Suppressor macrophage treated with lipopolysaccharide for 4 hours (primary cell): ENCODE data around the gene NDUFS3.

Experiments used
- DNase-seq: peaks from one replicate; pipeline ENCODE4 v3.0.0-alpha.2; 2020

NDUFS3 gene

GRCh38 chr11:47592251-47592650 lies 13.4 kb downstream of the NDUFS3 start:
- DNase-seq = no peak

DNA sequence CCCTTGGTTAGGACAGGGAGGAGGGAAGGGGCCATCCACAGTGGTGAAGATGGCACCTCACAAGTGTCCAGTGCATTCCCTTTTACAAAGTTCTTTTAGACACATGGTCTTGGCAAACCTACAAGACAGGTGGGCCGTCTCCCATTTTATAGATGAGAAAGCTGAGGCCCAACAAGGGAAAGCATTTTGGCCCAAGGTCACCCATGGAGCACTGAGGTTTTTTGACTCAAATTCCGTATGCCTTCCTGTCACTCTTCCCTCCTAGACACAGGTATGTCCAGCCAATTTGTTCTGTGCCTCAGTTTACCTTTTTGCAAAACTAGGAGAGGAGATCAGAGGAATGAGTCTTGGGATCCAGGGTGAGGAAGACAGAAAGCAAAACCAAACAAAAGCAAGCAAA lies 14.1 kb downstream of the NDUFS3 start:
- no peak for DNase-seq

- DNase-seq = no peak
Measured at GRCh38 chr11:47593492-47593933, 14.6 kb downstream of the NDUFS3 start.

DNA sequence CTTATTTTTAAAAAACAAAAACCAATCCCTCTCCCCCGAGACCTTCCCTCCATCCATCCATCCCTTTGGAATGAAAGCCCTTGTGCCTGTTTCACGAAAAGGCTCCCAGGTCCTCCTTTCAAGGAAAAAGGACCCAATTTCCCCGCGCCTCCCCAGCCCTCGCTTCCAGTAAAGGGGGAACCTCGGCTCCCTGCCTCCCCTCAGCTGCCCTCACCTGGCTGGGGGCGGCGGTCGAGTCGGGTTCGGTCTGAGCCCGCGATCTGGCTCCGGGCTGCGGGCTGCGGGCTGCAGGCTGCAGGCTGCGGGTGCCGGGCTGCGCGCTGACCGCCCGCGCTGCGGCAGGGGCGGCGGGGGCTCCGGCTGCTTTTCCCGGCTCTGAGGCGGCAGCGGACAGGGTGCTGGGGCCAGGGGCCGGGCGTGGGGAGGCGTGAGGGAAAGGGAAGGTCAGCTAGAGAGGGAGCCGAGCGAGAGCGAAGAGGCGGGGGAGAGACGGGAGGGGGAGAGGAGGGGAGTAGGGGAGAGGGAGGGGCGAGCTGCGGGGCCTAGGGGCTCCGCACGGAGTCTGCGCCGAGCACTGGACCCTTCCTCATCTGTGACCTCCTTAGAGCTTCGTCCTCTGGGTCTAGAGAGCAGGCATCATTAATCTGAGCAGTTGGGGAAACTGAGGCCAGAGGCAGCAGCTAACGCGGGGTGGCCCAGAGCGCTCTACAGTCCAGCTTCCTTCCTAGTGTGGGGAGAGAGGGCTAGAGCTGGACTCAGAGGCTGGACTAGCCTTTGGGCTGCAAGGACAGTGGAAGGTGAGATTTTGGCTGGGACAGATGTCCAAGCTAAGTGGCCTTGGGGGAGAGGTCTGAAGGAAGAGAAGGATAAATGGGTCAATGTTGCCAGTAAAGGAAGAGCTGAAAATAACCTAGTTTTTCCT lies 15.3 kb downstream of the NDUFS3 start, which contains the start of gene C1QTNF4:
Gene C1QTNF4 (minus strand): TSS at position 478 of the 922 bp plus-strand sequence. CDS start 3,601 bp downstream, outside the sequence.
- DNase-seq = no peak

- DNase-seq = no peak
Measured at GRCh38 chr11:47595029-47595428, 16.2 kb downstream of the NDUFS3 start.

DNA sequence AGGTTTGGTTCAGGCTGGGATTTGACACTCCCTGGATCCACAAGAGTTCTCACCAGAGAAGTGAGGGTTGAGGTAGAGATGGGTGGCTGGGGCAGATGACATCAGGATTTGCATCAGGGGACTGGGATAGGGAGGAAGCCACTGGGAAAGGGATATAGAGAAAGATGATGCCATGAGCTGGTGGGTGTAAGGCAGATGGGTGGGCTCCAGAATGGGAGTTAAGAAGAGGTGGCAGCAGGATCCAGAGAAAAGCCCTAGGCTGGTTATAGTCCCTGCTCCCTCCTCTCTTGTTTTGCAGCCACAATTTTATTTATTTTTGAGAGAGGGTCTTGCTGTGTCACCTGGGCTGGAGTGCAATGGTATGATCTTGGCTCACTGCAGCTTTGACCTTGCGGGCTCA lies 17.1 kb downstream of the NDUFS3 start:
- no peak for DNase-seq

- no peak for DNase-seq
Measured at GRCh38 chr11:47599902-47600301, 21.0 kb downstream of the NDUFS3 start.

GRCh38 chr11:47603295-47603694 lies 24.4 kb downstream of the NDUFS3 start:
- DNase-seq = no peak

- DNase-seq = no peak
Measured at GRCh38 chr11:47605921-47606320, 27.0 kb downstream of the NDUFS3 start.

- no peak for DNase-seq
Measured at GRCh38 chr11:47606731-47607130, 27.9 kb downstream of the NDUFS3 start.

DNA sequence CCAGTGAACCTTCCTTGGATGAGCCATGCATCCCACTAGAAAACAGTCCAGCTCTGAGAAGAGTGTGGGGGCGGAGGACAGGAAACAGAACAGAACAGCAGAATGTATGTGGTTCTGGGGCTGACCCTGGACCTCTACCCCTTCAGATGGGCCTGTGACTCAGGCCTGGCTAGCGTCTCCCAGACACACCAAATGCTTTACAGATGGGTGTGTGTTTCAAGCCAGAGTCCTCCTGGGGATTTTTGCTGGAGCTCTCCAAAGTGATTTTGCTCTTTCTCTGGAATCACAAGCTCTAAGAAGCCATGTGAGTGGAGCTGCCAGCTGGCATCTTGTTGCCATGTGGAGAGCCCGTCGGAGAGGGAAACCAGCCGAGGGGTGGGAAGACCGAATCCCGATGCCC lies 28.5 kb downstream of the NDUFS3 start:
- no peak for DNase-seq

DNA sequence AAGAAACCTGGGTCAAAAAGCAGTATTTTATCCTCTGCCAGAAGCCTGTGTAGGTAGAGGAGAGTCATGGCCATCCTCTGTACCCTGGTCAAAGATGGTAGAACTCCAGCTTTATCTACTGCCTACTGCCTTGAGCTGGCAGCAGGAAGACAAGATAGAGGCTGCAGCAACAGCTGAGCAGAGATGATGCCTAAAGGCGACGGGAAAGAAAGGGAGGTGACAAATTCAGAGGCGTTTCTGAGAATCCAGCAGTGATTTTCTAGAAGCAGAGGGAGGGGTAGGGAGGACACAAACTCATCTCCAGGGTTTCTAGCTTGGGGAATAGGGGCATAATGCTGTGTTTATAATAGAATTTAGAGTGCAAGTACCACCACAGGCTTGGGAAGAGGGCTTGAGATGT lies 30.8 kb downstream of the NDUFS3 start:
- DNase-seq = no peak

DNA sequence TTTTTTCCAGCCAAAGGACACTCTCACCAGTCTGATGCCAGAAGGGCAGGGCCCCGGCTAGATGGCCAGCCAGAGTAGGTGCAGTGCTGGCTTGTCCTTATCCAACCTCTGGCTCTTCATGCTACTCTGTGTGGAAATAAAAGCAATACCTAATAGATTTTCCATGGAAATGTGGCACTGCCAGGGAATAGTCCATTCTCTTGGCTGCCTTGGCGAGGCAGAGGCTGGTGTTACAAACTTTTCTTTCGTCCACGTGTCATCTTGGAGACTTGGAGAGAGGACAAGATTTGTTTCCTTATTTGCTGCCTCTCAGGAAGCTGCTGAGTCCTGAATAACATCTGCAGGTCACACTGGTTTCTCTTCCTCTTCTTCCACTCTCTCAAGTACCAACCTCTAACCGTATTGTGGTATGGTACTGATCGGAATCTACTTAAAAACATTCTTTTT lies 32.5 kb downstream of the NDUFS3 start:
- peak; percentile 67 for DNase-seq

GRCh38 chr11:47615249-47615648 lies 36.4 kb downstream of the NDUFS3 start:
- no peak for DNase-seq

DNA sequence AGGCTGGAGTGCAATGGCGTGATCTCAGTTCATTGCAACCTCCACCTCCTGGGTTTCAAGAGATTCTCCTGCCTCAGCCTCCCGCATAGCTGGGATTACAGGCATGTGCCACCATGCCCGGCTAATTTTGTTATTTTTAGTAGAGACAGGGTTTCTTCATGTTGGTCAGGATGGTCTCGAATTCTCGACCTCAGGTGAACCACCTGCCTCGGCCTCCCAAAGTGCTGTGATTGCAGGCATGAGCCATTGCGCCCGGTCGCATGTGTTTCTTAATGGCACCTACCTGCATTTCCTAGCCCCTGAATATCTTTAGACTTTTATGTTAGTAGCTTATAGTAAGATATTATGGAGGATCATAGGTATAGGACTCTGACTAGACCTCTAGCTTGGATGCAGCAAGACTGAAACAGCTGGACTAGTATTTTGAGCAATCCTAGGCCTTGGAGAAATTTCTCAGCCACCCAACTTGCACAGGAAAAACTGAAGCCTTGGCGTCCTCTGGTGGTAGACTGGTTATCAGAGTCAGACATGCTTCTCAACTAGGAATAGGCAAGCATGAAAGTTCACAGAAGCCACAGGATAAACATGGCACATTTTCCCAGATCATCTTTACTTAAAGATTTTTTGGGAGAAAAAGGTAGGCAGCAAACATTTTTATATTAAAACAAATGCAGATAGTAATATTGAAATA lies 38.0 kb downstream of the NDUFS3 start:
- DNase-seq = peak; percentile 64

DNA sequence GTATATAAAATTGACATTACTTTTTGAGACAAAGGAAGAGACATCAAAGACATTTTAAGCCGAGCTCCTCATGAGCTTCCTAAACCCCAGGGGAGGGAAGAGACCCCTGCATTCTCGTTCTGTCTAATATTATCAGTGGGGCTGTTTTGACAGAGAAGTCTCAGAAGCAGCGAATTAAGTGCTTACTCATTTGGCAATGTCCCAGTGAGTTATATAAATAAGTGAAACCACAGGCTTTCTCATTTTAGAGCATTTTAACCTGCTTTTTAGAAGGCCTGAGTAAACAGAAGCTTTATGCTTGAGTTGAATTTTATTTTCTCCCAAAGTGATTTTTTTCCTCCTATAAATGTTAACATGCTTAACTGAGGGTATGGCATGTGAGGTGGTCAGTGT lies 38.5 kb downstream of the NDUFS3 start:
- DNase-seq = no peak

- DNase-seq = no peak
Measured at GRCh38 chr11:47620836-47621378, 42.0 kb downstream of the NDUFS3 start.

- DNase-seq = no peak
Measured at GRCh38 chr11:47626234-47626633, 47.4 kb downstream of the NDUFS3 start.

GRCh38 chr11:47628026-47628425 lies 49.2 kb downstream of the NDUFS3 start:
- no peak for DNase-seq

DNA sequence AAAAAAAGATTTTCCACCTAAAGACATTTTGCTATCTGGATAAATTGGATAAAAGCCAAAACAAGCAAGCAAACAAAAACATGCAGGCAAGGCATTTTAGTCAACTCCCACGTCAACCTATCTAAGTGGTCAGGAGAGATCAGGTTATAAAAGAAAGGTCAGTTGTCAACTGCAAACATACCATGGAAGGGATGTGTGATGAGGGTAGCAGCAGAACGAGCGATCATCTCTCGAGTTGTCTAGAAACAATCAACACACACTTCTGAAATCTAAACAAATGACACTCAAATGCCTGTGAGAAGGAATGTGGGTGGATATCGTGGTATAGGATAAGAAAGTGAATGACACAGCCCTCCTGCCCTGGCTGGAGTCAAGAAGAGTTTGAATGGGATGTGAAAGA lies 52.6 kb downstream of the NDUFS3 start:
- DNase-seq = no peak
